ENCODE results near the gene TBC1D22A. TPM values are rescaled to one million over a fixed set of nuclear protein-coding genes. Genes with fewer than 3 reads are reported as not detected.

Gene TBC1D22A
- total and polyA plus RNA-seq, 10 of the 15 experiments (the other 5 are each of a cell fraction or from before 2014, with no cell fraction given) = 0.63 to 44.7 (median 27.4) TPM

GRCh38 chr22:47006433-47006832, 244.0 kb downstream of the TBC1D22A start (continued):
- TF ChIP-seq BMI1 (IDR thresholded peaks at IDR 0.05; ENCODE audit: borderline replicate concordance) (no peak), SMAD1 (IDR thresholded peaks at IDR 0.05; ENCODE audit: low read depth, partially characterized antibody) (no peak), CBX5 (IDR thresholded peaks at IDR 0.05; ENCODE audit: low read depth) (no peak), ZBTB40 (IDR thresholded peaks at IDR 0.05; ENCODE audit: borderline replicate concordance) (no peak)
- TF ChIP-seq, protein P1, sequence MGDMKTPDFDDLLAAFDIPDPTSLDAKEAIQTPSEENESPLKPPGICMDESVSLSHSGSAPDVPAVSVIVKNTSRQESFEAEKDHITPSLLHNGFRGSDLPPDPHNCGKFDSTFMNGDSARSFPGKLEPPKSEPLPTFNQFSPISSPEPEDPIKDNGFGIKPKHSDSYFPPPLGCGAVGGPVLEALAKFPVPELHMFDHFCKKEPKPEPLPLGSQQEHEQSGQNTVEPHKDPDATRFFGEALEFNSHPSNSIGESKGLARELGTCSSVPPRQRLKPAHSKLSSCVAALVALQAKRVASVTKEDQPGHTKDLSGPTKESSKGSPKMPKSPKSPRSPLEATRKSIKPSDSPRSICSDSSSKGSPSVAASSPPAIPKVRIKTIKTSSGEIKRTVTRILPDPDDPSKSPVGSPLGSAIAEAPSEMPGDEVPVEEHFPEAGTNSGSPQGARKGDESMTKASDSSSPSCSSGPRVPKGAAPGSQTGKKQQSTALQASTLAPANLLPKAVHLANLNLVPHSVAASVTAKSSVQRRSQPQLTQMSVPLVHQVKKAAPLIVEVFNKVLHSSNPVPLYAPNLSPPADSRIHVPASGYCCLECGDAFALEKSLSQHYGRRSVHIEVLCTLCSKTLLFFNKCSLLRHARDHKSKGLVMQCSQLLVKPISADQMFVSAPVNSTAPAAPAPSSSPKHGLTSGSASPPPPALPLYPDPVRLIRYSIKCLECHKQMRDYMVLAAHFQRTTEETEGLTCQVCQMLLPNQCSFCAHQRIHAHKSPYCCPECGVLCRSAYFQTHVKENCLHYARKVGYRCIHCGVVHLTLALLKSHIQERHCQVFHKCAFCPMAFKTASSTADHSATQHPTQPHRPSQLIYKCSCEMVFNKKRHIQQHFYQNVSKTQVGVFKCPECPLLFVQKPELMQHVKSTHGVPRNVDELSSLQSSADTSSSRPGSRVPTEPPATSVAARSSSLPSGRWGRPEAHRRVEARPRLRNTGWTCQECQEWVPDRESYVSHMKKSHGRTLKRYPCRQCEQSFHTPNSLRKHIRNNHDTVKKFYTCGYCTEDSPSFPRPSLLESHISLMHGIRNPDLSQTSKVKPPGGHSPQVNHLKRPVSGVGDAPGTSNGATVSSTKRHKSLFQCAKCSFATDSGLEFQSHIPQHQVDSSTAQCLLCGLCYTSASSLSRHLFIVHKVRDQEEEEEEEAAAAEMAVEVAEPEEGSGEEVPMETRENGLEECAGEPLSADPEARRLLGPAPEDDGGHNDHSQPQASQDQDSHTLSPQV (IDR thresholded peaks at IDR 0.05) = no peak

Data from GM12878 (cell line).